Upper lobe of left lung (tissue), 6 donors: ENCODE results near the gene HGD. TPM values are rescaled to one million over a fixed set of nuclear protein-coding genes. Genes with fewer than 3 reads are reported as not detected.
A peak's percentile ranks its signal among the peaks of the same experiment; 100 is the strongest.

ENCODE experiments used
- ATAC-seq, 2 donors: fragments of 200-7000 bp; cut with Tn5 transposase; one replicate each; pipeline ENCODE4 v1.9.1; 2022; ENCODE audit warnings: mild to moderate bottlenecking in 2 of 2, moderate library complexity in 2 of 2; ENCODE audit not compliant: low FRiP score in 2 of 2
- DNase-seq, 2 donors: peaks; one replicate each; pipeline ENCODE4 v3.0.0-alpha.2; 2019 to 2020
- H3K27ac ChIP-seq, 4 donors: fragments of 200-600 bp; sonication (generic); one replicate each; pipeline ENCODE4 v1.5.1; 2016 to 2019
- H3K27me3 ChIP-seq, 4 donors: fragments of 200-600 bp; sonication (generic); one replicate each; pipeline ENCODE4 v1.5.1; 2017 to 2019
- H3K36me3 ChIP-seq, 4 donors: fragments of 200-600 bp; sonication (generic); one replicate each; pipeline ENCODE4 v1.5.1; 2016 to 2019
- H3K4me1 ChIP-seq, 4 donors: fragments of 200-600 bp; sonication (generic); one replicate each; pipeline ENCODE4 v1.5.1; 2018 to 2019
- H3K4me3 ChIP-seq, 4 donors: fragments of 200-600 bp; sonication (generic); one replicate each; pipeline ENCODE4 v1.5.1; 2017 to 2019; ENCODE audit warnings: mild to moderate bottlenecking in 2 of 4, moderate library complexity in 1 of 4
- H3K9me3 ChIP-seq, 4 donors: fragments of 200-600 bp; sonication (generic); one replicate each; pipeline ENCODE4 v1.5.1; 2018 to 2019
- EP300 ChIP-seq, 4 donors: sonication (generic); formaldehyde crosslinking; IDR thresholded peaks; one replicate each; pipeline ENCODE4 v1.5.1; 2017; ENCODE audit warnings: antibody characterized with exemption in 4 of 4, control low read depth in 2 of 4
- POLR2A ChIP-seq, 4 donors: fragments of 450-650 bp; IDR thresholded peaks; one replicate each; pipeline ENCODE4 v1.5.1; 2016 to 2017; ENCODE audit warnings: antibody characterized with exemption in 4 of 4, mild to moderate bottlenecking in 2 of 4
- POLR2AphosphoS5 ChIP-seq, 2 donors: sonication (generic); formaldehyde crosslinking; IDR thresholded peaks; one replicate each; pipeline ENCODE4 v1.5.1; 2017; ENCODE audit warnings: antibody characterized with exemption in 2 of 2
- WGBS, 2 donors: methylation state at CpG; one replicate each; pipeline ENCODE4 v1.1.5; 2017 to 2018; 5-methylcytosine and 5-hydroxymethylcytosine counted together
- small RNA-seq, 4 donors: library from RNA; depleted of rRNA; stranded (forward); fragments of <200 nt; gene quantifications; one replicate each; pipeline ENCODE3, GENCODE V24; 2016
- total RNA-seq, 6 donors: library from RNA; depleted of rRNA in 4 of 6; stranded (reverse); fragments of >200 nt in 4 of 6; gene quantifications; one replicate each; pipeline versions ENCODE4 v1.1.0 to v1.2.1, GENCODE V29; 2016 to 2021
- TF ChIP-seq, protein P1 (sequence below), 6 experiments: fragments of 450-650 bp in 4 of 6; fragments of 200-600 bp in 2 of 6; sonication (generic) in 2 of 6; IDR thresholded peaks; one replicate each; pipeline ENCODE4 v1.5.1; 2016 to 2019; ENCODE audit warnings: antibody characterized with exemption in 6 of 6
- donor health status: DM: no; HTN: no; CAD: no; lungs with moderate emphysema.
- donor health status: DM: no; HTN: yes; CAD: no; lungs with severe emphysema.

The HGD gene
- total RNA-seq, 6 donors from 2014 or later: 0.89 to 45.1 (median 2.6) TPM

DNA sequence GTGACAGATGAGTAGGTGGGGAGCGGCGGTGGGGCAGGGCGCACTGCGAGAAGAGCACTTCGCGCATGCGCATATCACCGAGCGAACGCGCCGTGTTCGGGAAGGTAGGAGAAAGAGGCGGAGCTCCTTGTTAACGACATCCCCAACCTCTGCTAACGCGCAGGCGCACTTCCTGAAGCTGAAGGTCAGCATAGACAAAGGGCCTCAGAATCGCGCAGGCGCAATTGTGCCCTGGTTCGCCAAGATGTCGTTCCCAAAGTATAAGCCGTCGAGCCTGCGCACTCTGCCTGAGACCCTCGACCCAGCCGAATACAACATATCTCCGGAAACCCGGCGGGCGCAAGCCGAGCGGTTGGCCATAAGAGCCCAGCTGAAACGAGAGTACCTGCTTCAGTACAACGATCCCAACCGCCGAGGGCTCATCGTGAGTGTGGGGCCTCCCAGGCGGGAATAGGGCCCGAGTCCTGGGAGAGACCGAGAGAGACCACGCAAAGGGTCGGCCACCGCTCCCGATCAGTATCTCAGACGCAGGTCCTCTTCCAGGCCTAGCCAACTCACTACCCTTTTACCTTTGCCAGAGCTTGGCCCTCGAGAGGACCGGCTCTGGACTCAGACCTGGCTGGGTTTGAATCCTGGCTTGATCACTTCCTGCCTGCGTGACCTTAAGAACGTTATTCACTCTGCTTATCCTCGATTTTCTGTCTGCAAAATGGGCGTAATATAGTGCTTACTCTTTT lies 85.8 kb downstream of the HGD start, which contains the start of gene NDUFB4:
Gene NDUFB4, plus strand, starts transcription at position 221 of the 737 bp plus-strand sequence. Its CDS starts 24 bp downstream, at position 245.
- Histone ChIP-seq H3K27me3 (no peaks in the 10 kb centered on the region), H3K36me3 (peaks cover 4 to 25% (median 12%) of the 10 kb centered on the region in 4 donors), H3K27ac (peak within 1 kb of the TSS; percentile 90 to 95 (median 92)), H3K4me3 (peak within 1 kb of the TSS; percentile 71 to 92 (median 82)), H3K9me3 (no peaks in the 10 kb centered on the region), H3K4me1 (peaks cover 29 to 30% (median 30%) of the 10 kb centered on the region in 4 donors)
- ATAC-seq (peak; percentile 99 to 100), DNase-seq (peak; percentile 92 to 98)
- 1% methylated on average over 33 to 53 of the region's 53 CpGs for WGBS, 2 donors
- TF ChIP-seq POLR2A (IDR thresholded peaks at IDR 0.05) (peak in 2 of 4 donors; percentile 81 to 83), POLR2AphosphoS5 (IDR thresholded peaks at IDR 0.05) (peak; percentile 81 to 88), EP300 (IDR thresholded peaks at IDR 0.05) (peak in 1 of 4 donors; percentile 6)
- TF ChIP-seq, protein P1, sequence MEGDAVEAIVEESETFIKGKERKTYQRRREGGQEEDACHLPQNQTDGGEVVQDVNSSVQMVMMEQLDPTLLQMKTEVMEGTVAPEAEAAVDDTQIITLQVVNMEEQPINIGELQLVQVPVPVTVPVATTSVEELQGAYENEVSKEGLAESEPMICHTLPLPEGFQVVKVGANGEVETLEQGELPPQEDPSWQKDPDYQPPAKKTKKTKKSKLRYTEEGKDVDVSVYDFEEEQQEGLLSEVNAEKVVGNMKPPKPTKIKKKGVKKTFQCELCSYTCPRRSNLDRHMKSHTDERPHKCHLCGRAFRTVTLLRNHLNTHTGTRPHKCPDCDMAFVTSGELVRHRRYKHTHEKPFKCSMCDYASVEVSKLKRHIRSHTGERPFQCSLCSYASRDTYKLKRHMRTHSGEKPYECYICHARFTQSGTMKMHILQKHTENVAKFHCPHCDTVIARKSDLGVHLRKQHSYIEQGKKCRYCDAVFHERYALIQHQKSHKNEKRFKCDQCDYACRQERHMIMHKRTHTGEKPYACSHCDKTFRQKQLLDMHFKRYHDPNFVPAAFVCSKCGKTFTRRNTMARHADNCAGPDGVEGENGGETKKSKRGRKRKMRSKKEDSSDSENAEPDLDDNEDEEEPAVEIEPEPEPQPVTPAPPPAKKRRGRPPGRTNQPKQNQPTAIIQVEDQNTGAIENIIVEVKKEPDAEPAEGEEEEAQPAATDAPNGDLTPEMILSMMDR (IDR thresholded peaks at IDR 0.05): no peak

DNA sequence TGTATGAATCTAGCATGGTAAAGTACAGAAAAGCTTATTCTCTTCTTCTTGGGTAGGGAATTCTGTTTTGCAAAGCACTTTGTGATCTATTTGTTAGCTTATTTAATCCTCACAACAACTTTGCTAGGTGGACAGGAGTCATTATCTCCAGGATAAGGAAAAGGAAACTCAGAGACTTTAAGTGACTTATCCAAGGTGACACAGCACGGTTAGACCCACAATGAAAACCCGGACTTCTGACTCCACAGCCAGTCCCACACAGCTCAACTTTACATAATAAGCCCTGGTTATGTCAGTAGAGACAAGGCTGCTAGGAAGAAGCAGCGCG lies 86.3 kb downstream of the HGD start:
- Histone ChIP-seq H3K9me3 (no peaks in the 10 kb centered on the region), H3K27ac (peak overlapping the region; percentile 90 to 95 (median 92)), H3K36me3 (peaks cover 4 to 19% (median 9%) of the 10 kb centered on the region in 4 donors), H3K4me3 (peak overlapping the region; percentile 71 to 92 (median 82)), H3K4me1 (peaks cover 29 to 30% (median 30%) of the 10 kb centered on the region in 4 donors), H3K27me3 (no peaks in the 10 kb centered on the region)
- DNase-seq (no peak), ATAC-seq (no peak)
- TF ChIP-seq POLR2AphosphoS5 (IDR thresholded peaks at IDR 0.05) (no peak), POLR2A (IDR thresholded peaks at IDR 0.05) (no peak), EP300 (IDR thresholded peaks at IDR 0.05) (no peak)
- TF ChIP-seq, protein P1 (IDR thresholded peaks at IDR 0.05): no peak
- WGBS, 2 donors: 3 to 7% methylated on average over 4 of the region's 4 CpGs

DNA sequence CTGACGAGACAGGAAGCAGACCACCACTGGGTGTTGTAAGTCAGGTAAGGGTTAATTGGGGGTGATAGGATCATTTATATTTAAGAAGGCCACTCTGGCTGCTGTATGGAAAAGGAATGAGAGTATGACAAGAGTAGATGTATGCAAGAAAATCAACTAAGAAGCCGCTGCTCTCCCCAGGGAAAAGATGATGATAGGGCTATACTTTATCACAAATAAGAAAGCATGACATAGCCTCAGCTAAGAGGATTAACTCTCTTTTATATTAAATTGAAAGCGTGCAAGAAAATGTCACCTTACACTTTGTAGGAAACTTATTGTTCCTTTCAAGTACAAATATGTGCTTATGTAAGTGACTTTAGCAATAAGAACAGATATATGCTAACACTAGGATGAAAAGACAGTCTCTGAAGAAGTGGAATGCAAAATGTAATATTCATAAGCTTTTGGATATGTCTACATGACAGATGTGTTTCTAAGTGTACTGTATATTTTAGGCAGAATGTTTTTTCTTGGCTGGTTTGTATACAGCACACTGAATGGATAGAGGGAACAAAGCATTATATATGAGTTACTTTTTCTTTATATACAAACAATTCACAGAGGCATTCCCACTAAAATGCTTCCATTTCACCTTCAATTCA lies 94.6 kb downstream of the HGD start:
- H3K4me1 ChIP-seq: no peaks in the 10 kb centered on the region
- WGBS, 2 donors: 85 to 86% methylated on average over 3 of the region's 3 CpGs
- no peak overlapping the region for H3K4me3 ChIP-seq
- no peaks in the 10 kb centered on the region for H3K27me3 ChIP-seq
- H3K9me3 ChIP-seq: no peaks in the 10 kb centered on the region
- TF ChIP-seq POLR2A (IDR thresholded peaks at IDR 0.05) (no peak), EP300 (IDR thresholded peaks at IDR 0.05) (no peak), POLR2AphosphoS5 (IDR thresholded peaks at IDR 0.05) (no peak)
- TF ChIP-seq, protein P1 (IDR thresholded peaks at IDR 0.05): no peak
- no peak for DNase-seq
- no peak for ATAC-seq
- no peaks in the 10 kb centered on the region for H3K36me3 ChIP-seq
- H3K27ac ChIP-seq: no peak overlapping the region

Small RNA genes within 50 kb of the gene (small RNA-seq; reads per million reads assigned to genes)
- gene MTCO1P29 (0 reads per million in 4 donors), gene MTCO2P29 (0 reads per million in 4 donors)

Other genes with a start within 250 kb of the HGD start
- gene FSTL1, start 231.2 kb downstream of the HGD start, total RNA-seq: 100 to 1,000 TPM in 3 of 6 donors, 10 to 100 TPM in 3; 35.6 to 480 (median 120) TPM
- gene NDUFB4, start 85.9 kb downstream of the HGD start, total RNA-seq: 100 to 1,000 TPM in 1 of 6 donors, 10 to 100 TPM in 5; 29.2 to 105 (median 79.4) TPM
- 10 to 100 TPM in 4 of 6 donors, 1 to 10 TPM in 2; 4.9 to 20.1 (median 14.2) TPM for gene RABL3, start 60.3 kb upstream of the HGD start, total RNA-seq
- 10 to 100 TPM in 5 of 6 donors, 1 to 10 TPM in 1; 6.3 to 17.9 (median 15.7) TPM for gene GTF2E1, start 60.5 kb upstream of the HGD start, total RNA-seq
- under 1 TPM in 1 of 6 donors, not detected in 5; 0.07 TPM for gene STXBP5L, start 226.0 kb upstream of the HGD start, total RNA-seq